ENCODE results near the gene PHF23.

PHF23 gene

GRCh38 chr17:7219812-7220592 is 19.3 kb downstream of the PHF23 start, which contains the start of the genes ACADVL and DLG4:
TSS of gene ACADVL (plus strand) at chr17:7219938. CDS start at chr17:7219985, 47 bp downstream.
TSS of gene DLG4 (minus strand) at chr17:7219836.
- FAIRE-seq = peak; percentile 33

GRCh38 chr17:7219229-7219811 is 19.9 kb downstream of the PHF23 start:
- FAIRE-seq = no peak

- FAIRE-seq = no peak
Observed at GRCh38 chr17:7218758-7219157, 20.5 kb downstream of the PHF23 start.

GRCh38 chr17:7218166-7218565 is 21.1 kb downstream of the PHF23 start:
- FAIRE-seq = no peak

GRCh38 chr17:7217113-7217987 is 21.9 kb downstream of the PHF23 start:
- FAIRE-seq = no peak

- no peak for FAIRE-seq
Observed at GRCh38 chr17:7216242-7217112, 22.8 kb downstream of the PHF23 start.

- no peak for FAIRE-seq
Observed at GRCh38 chr17:7215652-7216180, 23.5 kb downstream of the PHF23 start.

GRCh38 chr17:7215136-7215638 is 24.1 kb downstream of the PHF23 start:
- peak; percentile 89 for FAIRE-seq

GRCh38 chr17:7214300-7215135 is 24.7 kb downstream of the PHF23 start:
- peak; percentile 93 for FAIRE-seq

- FAIRE-seq = no peak
Observed at GRCh38 chr17:7213895-7214299, 25.4 kb downstream of the PHF23 start.

GRCh38 chr17:7211491-7212273 is 27.6 kb downstream of the PHF23 start:
- no peak for FAIRE-seq

GRCh38 chr17:7208754-7209460 is 30.4 kb downstream of the PHF23 start:
- no peak for FAIRE-seq

GRCh38 chr17:7208027-7208571 is 31.2 kb downstream of the PHF23 start:
- no peak for FAIRE-seq

GRCh38 chr17:7207120-7208001 is 31.9 kb downstream of the PHF23 start:
- no peak for FAIRE-seq

GRCh38 chr17:7205561-7205960 is 33.7 kb downstream of the PHF23 start:
- FAIRE-seq = no peak

- peak; percentile 57 for FAIRE-seq
Observed at GRCh38 chr17:7204828-7205461, 34.3 kb downstream of the PHF23 start.

- no peak for FAIRE-seq
Observed at GRCh38 chr17:7204336-7204735, 34.9 kb downstream of the PHF23 start.

Data from endometrium (tissue), 2 donors.